ENCODE results near the gene CBARP.

CBARP gene

DNA sequence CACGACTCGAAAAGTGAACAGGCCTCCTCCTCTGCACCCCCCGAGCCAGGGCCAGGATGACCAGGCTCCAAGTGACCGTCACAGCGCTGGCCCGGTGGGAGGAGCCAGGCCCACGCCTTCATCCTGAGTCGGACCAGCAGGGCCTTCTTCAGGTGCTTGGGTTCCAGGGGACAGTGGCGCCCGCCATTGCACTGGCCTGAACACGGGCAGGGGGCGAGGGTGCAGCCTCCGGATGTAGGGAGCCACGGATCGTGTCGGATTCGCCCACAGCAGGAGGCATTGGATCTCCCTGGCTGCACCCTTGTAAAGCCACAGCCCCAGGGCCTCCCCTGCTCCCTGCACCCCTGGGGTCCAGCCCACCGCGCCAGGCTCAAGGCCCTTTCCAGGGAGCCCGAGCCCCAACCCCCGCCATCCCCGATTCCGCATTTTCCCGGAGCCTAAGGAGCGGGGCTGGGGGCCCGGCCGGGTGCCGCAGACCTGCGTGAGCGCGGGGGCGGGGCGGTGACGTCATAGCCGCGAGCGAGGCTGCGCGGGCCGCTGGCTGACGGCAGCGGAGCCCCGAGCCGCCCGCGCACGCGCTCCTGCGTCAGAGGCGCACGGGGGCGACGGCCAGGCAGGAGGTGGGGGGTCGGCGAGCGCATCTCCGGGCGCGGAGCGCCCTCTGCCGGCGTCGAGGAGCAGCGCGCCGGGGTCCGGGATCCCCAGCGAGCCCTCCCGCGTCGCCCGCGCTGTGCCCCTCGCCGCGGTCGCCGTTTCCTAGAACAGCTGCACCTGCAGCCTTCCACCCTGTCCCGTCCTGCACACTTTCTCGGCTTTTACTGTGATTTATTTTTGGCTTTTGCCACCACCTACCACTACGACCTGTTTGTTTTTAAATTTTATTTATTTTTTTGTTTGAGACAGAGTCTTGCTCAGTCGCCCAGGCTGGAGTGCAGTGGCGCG lies 2.3 kb upstream of the CBARP start:
- peak; percentile 83 to 89 for DNase-seq (ENCODE audit: low read depth in 2 of 2)

DNA sequence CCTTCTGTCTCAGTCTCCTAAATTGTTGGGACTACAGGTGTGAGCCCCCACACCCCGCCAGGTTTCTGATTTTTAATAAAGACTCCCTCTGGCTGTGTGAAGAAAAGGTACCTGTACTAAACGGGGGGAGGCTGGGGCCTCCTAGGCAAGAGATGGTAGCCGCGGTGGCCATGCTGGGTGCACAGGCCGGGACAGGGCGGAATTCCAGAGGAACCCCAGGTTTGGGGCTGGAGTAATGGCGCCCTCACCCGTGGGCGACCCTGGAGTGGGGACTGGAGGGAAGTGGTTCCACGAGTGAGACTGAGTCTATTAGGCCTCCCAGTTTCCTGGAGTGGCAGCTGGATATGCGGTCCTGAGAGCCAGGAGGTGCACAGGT lies 1.6 kb upstream of the CBARP start:
- no peak for DNase-seq (ENCODE audit: low read depth in 2 of 2)

DNA sequence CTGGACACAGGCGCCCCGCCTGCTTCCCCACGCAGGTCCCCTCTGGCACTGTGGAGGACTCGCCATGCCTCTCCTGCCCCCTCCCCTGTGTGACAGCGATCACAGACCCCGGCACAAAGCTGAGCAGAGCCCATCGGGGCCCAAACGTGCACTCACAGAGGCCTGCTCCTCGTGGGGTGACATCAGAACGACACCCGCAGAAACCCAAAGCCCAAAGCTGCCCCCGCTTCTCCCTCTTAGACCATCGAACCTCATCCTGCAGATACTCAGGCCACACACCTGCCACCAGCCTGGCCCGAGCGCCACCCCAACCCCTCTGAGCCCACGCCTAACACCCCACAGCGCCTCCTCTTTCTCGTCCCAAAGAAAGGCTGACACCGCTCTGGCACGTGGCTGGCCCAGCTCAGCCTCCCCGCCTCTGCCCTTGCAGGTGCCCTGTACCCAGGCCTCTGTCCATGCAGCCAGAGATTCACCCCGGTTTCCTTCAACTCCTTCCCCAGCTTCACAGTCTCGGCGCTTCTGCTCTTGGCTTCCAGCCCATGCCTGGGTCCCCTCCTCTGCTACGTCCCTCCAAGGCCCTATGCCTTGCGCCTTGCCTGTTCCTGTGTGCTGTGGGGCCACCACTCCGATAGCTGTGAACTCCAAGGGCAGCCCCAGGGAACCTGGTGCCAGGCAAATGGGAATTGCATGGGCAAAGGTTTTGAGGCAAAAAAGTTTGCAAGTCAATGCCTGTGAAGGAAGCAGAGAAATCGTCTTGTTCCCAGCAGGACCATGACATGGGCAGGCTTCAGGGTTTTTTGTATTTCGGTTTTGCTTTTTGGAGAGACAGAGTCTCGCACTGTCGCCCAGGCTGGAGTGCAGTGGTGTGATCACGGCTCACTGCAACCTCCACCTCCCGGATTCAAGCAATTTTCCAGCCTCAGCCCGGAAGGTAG lies 831 bp upstream of the CBARP start:
- no peak for DNase-seq (ENCODE audit: low read depth in 2 of 2)

- no peak for DNase-seq (ENCODE audit: low read depth in 2 of 2)
These were observed 662 bp downstream of the CBARP start for GRCh38 chr19:1237027-1237659.

DNA sequence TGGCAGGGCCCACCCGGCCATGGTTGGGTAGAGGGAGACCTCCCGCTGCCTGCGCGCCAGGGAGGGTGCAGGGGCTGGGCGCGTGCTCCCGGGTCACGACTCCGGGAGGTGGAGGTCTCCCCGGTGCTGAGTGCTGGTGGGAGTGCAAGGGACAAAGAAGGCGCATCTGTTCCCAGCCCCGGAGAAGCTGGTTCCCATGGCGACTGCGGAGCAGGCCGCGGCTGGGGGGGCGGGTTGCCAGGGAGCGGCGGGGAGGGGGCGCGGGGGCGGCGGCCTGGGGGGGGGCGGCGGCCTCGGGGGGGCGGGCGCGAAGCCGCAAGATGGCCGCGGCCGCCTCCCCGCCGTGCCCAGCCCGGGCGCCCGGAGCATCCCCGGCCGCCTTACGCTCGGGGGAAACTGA lies 1.2 kb downstream of the CBARP start:
- no peak for DNase-seq (ENCODE audit: low read depth in 2 of 2)

DNA sequence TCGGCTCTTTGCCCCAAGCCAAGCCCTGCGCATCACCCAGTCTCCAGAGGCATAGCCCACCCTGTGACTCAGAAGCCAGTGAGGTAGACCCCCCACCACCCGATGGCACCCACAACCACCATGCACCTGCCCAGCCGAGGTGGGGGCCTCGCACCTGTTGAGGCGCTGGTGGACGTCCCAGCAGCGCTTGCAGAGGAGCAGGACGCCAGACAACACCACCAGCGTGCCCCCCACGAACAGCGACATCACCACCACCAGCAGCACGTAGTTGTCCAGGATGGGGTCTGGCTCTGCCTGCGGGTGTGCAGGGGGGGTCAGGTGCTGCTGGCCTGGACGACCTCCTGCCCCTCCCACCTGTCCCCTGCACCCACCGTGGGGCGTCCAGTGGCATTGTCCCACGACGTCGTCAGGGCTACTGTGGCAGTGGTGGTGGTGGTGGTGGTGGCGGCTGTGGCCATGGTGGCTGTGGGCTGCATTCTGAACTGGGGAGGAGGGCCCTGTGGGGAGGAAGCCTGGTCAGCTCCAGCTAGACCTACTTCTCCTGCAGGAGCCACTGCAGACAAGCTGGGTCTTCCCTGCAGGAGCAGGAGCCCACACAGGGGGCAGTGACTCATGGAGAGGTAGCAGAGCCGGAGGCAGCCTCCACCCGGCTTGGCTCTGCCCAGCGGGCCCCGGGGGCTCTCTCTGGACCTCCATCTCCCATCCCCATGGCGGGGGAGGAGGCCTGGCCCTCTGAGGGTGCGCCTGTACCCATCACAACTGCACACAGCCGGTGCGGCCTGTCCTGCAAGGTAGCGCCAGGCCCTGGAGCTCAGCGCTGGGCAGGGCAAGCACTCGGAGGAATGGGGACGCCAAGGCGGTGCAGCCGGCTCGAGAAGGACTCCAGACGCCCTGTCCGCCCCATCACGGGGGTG lies 1.9 kb downstream of the CBARP start:
- no peak for DNase-seq (ENCODE audit: low read depth in 2 of 2)

DNA sequence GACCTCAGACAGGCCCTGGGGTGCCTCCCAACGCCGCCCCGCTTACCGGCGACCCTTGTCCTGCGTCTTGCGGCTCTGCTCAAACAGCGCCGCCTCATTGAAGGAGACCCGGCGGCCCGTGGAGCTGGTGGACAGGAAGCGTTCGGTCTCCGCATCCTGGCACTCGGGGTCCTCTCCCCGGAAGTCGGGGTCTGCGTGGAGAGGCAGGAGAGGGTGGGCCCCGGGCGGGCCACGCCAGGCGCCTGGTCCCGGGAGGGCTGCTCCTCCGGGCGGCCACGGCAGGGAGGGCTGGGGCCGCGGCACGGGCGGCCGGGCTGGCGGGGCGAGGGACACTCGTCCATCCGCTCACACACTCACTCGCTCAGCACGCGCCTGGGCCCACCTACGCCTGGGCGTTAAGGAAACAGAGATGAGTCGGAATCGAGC lies 2.8 kb downstream of the CBARP start:
- no peak for DNase-seq (ENCODE audit: low read depth in 2 of 2)

DNA sequence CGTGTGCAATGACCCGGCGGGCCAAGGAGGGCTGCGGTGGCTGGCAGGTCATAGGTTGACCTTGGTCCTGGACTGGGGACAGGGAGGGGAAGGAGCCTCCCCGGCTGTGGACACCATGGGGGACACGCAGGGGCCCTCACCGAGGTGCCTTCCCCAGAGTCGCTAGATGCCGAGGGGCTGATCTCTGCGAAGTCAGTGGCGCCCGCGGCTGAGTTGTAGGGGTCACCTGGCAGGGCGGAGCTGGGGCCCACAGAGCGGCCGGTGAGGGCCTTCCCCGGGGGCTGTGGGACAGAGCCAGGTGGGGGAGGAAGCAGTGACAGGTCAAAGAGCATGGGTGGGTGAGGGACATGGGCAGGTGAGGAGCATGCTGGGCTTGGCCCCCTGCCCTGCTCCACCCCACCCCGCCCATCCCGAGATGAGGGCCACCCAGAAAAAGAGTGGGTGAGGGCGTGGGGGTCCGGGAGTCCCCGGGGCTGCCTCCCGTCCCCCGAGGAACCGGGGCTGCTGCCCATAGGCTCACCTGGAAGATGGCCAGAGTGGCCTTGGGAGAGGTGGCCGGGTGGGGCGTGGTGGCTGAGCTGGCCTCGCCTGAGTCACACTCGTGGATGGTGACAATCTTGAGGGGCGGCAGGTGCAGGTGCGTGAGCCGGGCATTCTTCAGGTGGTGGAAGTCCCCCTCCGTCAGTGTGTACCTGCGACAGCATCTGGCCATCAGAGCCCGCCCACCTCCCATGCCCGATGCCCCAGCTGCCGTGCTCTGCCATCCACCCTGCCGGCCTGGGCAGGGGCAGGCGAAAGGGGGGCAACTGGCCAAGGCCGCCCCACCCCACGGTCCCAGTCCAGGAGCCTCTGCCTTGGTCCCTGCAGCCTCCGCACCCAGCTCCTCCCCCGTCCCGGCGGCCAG lies 3.5 kb downstream of the CBARP start:
- no peak for DNase-seq (ENCODE audit: low read depth in 2 of 2)

GRCh38 chr19:1233115-1233667 lies 4.6 kb downstream of the CBARP start:
- DNase-seq (ENCODE audit: low read depth in 2 of 2): no peak

- DNase-seq (ENCODE audit: low read depth in 2 of 2): no peak
These were observed 5.1 kb downstream of the CBARP start for GRCh38 chr19:1232652-1233072.

GRCh38 chr19:1231729-1232637 lies 5.8 kb downstream of the CBARP start:
- DNase-seq (ENCODE audit: low read depth in 2 of 2): no peak

DNA sequence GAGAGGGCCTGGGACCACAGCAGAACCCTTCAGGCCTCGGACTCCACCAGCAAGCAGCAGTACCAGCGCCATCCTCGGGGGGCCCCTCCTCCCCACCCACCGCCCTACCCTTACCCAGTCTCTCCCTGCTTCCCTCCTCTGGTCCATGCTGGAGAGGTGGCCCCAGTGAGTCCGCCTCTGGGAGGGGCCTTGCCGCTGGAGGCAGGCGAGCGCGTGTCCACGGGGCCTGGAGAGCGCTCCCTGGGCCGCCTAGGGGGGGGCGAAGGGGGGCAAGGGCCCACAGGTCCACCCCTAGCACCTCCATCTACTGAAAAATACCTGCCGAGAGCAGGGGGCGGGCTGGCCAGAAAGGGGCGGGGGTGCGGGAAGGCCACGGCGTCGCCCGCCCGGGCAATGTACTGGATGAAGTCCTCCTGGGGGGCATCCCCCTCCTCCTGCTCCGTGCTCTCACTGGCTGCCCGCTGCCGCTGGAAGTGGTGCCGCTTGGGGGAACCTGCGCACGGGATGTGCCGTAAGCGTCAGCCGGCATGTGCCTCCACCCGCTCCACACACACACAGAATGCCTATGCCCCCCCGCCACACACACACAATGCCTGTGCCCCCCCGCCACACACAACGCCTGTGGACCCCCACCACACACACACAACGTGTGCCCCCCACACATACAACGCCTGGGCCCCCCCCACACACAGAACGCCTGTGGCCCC lies 6.9 kb downstream of the CBARP start:
- DNase-seq (ENCODE audit: low read depth in 2 of 2): no peak

DNA sequence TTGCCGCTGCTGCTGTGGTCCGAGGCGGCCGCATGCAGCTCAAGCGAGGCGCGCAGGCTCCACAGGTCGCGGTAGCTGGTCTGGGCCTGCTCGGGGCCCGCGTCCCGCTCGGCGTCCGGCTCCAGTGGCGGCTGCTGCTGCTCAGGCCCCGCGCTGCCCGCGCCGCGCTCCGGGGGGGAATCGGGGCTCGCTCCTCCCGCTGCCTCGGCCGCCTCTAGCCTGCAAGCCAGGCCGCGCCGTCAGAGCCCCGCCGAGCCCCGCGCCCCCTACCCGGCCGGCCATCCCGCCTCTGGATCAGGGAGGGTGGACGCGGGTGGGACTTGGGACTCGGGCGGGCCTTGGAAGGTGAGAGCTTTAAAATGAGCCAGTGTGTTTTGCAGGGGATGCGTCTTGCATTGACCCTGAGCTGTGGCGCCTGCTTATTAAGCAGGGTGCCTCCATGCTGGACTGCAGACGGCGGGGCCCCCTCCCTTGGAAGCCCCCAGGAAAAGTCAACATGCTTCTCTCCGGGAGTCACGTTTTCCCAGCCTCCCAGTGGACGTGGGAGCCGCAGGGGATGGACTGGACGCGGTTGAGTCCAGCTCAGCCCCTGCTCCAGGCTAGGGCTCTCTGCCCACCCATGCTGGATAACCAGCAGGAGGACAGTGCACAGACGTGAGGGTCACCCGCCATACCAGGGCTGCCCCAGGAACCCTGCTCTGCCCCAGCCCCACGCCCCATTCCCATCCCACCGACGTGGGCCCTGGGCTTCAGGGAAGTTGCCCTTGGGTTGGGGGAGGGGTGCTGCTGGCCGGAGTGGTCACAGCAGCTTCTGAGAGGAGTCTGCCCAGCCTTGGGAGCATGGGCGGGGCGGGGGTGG lies 7.7 kb downstream of the CBARP start:
- no peak for DNase-seq (ENCODE audit: low read depth in 2 of 2)

DNA sequence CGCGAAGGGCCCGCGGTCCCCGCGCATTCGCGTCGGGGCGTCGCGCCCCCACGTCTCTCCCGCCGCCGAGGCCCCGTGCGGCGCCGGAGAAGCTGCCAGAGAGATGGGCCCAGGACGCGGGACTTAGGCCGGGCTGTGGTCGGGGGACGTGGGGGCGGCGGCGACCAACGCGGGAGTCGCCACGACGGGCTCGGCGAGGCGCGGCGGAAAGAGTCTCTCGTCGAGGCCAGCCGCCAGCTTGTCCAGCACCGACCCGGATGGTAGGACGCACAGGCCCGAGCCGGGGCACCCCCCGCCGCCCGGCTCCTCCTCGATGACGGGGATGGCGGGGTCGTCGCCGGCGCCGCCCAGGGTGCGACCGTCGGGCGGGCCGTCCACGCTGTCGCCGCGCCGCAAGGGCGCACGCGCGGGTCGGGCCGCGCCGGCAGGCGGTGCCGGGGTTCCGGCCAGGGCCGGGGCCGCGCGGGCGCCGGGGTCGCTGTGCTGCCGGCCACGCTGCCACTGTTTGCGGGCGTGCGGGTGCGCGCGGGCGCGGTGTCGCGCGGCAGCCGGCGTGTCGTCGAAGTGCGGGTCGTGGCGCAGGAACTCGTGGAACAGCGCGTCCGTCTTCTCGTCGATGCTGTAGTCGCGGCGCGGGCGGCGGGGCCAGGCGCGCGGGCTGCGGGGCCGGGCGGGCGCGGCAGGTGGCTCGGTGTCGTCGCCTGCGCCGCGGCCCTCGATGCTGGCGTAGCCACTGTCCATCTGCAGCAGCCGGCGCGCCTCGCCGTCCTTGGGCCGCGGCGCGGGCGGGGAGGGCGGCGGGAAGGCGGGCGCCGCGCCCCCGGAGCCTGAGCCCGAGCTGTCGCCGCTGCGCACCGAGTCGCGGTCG lies 8.5 kb downstream of the CBARP start:
- no peak for DNase-seq (ENCODE audit: low read depth in 2 of 2)

DNA sequence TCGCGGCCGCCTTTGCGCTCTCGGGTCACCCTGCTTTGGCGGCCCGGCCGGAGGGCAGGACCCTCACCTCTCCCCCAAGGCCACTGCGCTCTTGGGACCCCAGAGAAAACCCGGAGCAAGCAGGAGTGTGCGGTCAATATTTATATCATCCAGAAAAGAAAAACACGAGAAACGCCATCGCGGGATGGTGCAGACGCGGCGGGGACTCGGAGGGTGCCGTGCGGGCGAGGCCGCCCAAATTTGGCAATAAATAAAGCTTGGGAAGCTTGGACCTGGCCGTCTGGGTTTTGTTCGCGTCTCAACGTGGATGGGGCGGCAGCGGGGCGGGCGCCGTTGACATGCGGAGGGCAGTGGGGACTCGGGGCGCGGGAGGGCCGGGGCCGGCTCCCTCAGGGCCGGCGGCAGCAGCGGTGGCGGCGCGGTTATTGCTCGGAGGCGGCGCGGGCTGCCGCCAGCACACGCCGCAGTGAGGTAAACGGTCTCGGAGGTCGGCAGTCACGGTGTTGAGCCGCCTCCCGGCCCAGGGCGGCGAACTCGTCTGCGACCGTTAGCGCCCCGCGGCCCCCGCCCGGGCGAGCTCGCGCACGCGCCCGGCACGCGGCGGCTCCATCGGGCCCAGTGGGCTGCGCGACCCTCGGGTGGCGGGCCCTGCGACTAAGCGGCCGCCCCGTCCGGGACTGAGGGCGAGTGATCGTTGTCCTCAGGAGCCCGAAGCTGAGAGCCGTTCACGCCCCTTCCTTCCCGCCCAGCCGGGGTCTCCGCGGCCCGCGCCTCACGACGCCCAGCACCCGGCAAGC lies 9.4 kb downstream of the CBARP start:
- DNase-seq (ENCODE audit: low read depth in 2 of 2): no peak

Data from stimulated activated CD8-positive, alpha-beta memory T cell treated with anti-CD3 and anti-CD28 coated beads, Interleukin-2, amount 100 ng/mL, for 1 hour (primary cell).